Measurements from ENCODE around the gene CRYZL1. TPM values are rescaled to one million over a fixed set of nuclear protein-coding genes. Genes with fewer than 3 reads are reported as not detected.
A peak's percentile ranks its signal among the peaks of the same experiment; 100 is the strongest.

CRYZL1 gene
- total RNA-seq, 1 experiment from 2014 or later = 17.7 TPM

DNA sequence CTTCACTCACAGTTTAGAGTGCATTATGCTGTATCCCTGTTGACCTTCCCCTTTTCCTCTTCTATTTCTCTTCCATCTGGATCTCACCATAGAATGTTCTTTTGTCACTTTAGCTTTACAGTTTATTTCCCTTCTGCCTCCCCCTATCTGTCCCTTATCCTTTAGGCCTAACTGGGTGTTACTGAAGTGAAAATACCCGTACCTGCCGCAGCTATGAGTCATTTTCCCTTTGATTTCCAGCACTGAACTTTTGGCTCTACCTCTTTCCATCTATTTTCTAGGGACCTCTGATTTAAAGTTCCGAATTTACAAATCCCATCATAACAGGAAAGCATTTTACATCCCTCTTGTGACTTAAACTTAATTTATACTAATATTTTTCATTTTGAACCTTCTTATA lies 20.5 kb upstream of the CRYZL1 start:
- DNase-seq (ENCODE audit: low read depth) = no peak

DNA sequence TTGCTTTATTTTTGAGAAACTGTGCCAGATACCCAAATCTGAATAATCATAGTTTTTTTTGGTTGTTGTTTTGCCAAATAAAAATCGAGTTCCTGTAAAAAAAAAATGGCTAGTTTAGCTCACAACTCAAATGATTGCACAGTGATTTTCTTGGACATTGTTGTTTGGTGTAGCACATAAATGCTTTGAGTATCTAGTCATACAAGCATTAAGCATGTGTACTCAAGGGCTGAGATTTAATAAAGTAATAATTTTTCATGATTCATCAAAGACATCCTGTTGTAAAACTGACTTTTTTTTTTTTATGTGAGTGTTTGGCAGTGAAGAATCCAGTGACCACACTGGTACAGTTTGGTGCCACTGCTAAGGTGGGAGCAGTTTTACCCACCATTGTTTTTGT lies 19.6 kb upstream of the CRYZL1 start:
- DNase-seq (ENCODE audit: low read depth) = peak; percentile 37

DNA sequence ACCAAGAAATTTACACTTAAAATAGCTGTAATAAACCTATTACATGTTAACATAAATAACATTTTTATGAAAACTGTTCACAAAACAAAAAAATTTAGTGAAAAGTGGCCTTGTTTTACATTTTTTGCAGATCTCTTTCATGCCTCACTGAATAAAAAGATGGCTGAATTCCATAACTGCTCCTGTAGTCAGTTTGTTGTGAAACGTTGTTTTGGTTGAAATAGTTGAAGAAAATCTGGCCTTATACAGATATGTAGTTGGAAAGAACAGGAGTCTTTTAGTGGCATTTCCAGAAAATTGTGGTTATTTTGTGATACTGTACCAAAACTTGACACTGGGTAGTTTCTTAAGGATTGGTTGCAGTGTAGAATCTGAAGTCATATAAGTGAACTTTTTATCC lies 18.9 kb upstream of the CRYZL1 start:
- no peak for DNase-seq (ENCODE audit: low read depth)

- no peak for DNase-seq (ENCODE audit: low read depth)
Observed at GRCh38 chr21:33659568-33659949, 18.0 kb upstream of the CRYZL1 start.

- DNase-seq (ENCODE audit: low read depth) = no peak
Observed at GRCh38 chr21:33658919-33659567, 17.5 kb upstream of the CRYZL1 start.

GRCh38 chr21:33657124-33657820 lies 15.7 kb upstream of the CRYZL1 start:
- DNase-seq (ENCODE audit: low read depth) = no peak

DNA sequence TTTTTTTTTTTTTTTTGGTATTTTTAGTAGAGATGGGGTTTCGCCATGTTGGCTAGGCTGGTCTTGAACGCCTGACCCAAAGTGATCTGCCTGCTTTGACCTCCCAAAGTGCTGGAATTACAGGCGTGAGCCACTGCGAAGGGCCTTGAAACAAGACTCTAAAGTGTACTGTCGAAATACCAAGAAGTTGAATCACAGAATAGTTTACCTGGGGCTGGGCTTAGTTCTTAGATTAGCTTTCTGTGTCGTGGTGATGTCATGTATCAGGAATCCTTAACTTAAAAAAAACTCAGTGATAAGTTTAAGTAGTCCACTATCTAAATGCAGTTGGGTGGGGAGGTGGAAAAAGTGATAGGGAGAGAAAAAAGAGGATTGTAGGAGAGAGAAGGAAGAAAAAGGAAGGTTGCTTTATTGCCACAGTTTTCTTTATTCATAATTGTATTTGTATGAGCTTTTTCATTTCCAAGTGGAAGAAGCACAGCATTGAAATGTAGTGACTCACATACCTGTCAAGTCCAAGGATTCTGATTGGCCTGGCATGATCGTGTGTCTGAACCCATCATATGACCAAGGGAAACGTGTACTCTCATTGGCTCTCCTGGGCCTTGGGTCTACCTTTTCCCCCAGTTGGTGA lies 14.2 kb upstream of the CRYZL1 start:
- DNase-seq (ENCODE audit: low read depth) = peak; percentile 68

DNA sequence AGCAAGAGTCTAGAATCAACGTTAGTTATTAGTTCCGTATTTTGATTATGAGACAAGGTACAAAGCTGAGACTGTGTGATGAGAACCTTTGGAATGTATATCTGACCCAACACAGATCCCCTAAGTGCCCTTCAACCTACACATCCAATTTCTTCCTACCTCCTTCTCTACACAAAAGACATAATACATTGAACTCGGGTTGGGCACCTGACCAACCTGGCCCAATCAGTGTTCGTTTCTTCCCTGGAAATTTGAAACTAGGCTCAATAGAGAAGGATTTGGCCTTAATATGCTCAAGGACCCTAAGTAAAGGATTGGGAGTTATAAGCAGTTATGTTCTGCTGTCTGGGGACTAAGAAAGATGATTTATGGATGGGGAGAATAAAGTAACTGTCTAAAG lies 12.9 kb upstream of the CRYZL1 start:
- no peak for DNase-seq (ENCODE audit: low read depth)

GRCh38 chr21:33651965-33652680 lies 10.6 kb upstream of the CRYZL1 start:
- no peak for DNase-seq (ENCODE audit: low read depth)

DNA sequence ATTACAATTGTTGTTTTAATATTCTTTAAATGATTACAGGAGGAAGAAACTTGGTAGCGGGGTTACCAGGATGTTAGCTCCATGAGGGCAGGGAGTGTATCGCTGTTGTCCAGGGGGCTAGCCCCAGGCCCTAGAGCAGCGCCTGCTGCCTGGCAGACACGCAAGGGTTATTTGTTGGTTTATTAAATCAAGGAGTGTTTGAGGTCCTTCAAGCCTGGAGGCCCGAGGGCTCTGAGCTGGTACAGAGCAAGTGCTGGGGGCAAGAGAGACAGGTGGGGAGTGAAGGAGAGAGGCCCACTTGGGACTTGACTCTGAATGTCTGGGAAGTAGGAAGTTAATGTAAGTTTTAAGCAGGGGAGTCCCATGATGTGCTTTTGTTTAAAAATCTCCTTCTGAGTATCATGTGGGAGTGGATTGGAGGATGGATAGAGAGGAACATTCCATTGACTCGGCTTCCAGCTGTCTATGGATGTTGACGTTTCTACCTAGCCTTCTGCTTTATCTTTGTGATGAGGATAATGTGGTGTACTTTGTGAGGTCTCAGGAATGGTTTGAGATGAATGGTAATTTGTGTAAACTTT lies 9.5 kb upstream of the CRYZL1 start:
- DNase-seq (ENCODE audit: low read depth) = no peak

DNA sequence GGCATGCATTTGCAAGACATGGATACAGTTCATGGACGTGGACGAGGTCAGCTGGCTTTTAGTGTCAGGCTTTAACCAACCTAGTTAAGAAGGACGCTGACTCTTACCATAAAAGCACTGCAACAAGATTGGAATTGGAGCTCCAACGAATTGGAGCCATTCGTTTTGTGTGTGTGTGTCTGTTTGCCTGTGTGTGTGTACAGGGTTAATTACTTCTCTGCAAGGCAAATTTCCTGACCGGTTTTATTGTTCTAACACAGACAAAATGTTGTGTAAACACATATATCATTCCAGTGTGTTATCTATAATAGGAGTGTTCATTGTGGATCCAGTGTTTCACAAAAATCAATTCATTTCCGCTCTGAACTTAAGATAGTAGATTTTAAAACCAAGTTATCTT lies 8.7 kb upstream of the CRYZL1 start:
- no peak for DNase-seq (ENCODE audit: low read depth)

- DNase-seq (ENCODE audit: low read depth) = no peak
Observed at GRCh38 chr21:33648555-33648954, 7.0 kb upstream of the CRYZL1 start.

GRCh38 chr21:33647587-33647986 lies 6.0 kb upstream of the CRYZL1 start:
- no peak for DNase-seq (ENCODE audit: low read depth)

- DNase-seq (ENCODE audit: low read depth) = no peak
Observed at GRCh38 chr21:33645730-33646129, 4.2 kb upstream of the CRYZL1 start.

DNA sequence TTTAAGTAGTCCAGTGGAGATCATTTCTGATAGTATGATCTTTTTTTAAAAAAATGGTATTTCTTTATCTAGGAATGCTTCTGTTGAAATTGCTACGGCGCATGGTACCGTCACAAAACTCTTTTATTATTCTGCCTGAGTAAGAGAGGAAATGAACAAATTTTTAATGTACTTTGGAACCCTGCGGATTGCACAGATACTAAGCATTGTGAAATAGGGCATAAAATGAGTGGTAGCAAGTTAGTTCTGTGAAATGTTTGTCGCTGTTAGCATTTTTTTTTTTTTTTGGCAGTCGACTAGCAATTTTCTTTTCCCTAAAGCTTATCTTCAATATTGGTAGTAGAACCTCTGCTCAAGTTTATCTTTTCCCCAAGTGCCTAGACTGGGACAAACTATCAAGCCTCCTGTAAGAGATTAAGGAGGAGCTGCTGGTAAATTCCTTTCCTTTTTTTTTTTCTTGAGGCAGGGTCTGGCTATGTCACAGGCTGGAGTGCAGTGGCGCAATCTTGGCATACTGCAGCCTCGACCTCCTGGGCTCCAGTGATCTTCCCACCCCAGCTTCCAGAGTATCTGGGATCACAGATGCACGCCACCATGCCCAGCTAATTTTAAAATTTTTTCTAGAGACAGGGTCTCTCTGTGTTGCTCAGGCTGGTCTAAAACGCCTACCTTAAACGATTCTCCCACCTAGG lies 3.0 kb upstream of the CRYZL1 start:
- peak; percentile 43 for DNase-seq (ENCODE audit: low read depth)

DNA sequence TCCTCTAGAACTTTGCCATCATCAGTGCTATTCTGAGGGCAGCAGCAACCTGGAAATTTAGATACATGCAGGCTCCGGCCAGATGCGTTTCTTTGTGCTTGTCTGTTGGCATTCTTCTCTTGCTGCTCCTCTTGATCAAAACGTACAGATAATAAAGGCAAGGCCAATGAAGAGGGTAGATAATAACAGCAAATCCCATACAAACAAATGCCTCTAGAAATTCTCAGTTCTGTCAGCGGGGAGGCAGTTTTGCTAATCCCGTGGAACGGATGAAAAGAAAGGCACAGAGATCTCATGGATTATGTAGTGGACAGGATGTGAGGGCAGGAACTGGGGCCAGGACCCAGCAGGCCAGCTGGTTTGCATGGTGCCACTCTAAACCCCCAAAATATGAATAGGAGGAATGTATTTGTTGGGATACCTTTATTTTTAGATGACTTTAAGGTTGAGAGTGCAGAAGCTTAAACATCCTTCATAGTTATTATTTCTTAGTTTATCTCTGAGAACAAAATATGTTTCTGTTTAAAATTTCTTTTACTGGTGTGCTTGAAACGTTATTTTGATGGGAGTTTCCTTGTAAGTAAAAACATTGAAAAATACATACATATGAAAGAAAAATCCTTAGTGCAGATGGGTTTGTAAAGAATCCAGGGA lies 2.2 kb upstream of the CRYZL1 start:
- DNase-seq (ENCODE audit: low read depth) = peak; percentile 42

- peak; percentile 41 for DNase-seq (ENCODE audit: low read depth)
Observed at GRCh38 chr21:33642896-33643657, 1.5 kb upstream of the CRYZL1 start.

- peak; percentile 100 for DNase-seq (ENCODE audit: low read depth)
Observed at GRCh38 chr21:33642027-33642895, 720 bp upstream of the CRYZL1 start, which contains the start of gene ITSN1. ITSN1 (plus strand) TSS chr21:33642501; CDS start chr21:33718829, 76,328 bp downstream.
